HepG2 (cell line): ENCODE results near the gene KCNAB2. TPM values are rescaled to one million over a fixed set of nuclear protein-coding genes. Genes with fewer than 3 reads are reported as not detected.

Experiments
- ATAC-seq: fragments of 200-7000 bp; cut with Tn5 transposase; 3 replicates; pipeline ENCODE4 v1.9.1; 2020; ENCODE audit warnings: mild to moderate bottlenecking, moderate library complexity
- BruUV-seq: library from RNA; stranded (reverse); fragments of 400-500 nt; replicated peaks from 2 replicates; lab custom pipeline; 2021; lab: Mats Ljungman, UMichigan
- CTCF ChIA-PET: fragments of 300-600 bp; formaldehyde crosslinking; extraction: SDS; loops from one replicate; lab custom pipeline; 2021; ENCODE audit warnings: low total read pairs, inconsistent platforms, low intra/inter-chr PET ratio; lab: Yijun Ruan, JAX
- POLR2A ChIA-PET: fragments of 350-600 bp; sonication (Branson Sonifier 250); formaldehyde crosslinking; loops from one replicate; lab custom pipeline; 2020; ENCODE audit warnings: antibody characterized with exemption, inconsistent platforms; lab: Yijun Ruan, JAX
- DNase-seq: peaks from one replicate; pipeline ENCODE4 v3.0.0-alpha.2; 2015; ENCODE audit warnings: low spot score
- FAIRE-seq: peaks from 3 replicates; lab custom pipeline; 2011; peaks lifted over from hg19 to GRCh38; lab: Jason Lieb, UNC
- H2AFZ ChIP-seq: one replicate; pipeline ENCODE4 v1.6.1; 2011; ENCODE audit warnings: low read length, inconsistent platforms
- H3K27ac ChIP-seq: fragments of 300-600 bp; 3 replicates; pipeline ENCODE4 v1.8.0; 2011; ENCODE audit warnings: mixed run types, mild to moderate bottlenecking, mixed read lengths, low read length, inconsistent platforms; ENCODE audit not compliant: insufficient read depth; ENCODE audit errors: extremely low read length
- H3K27me3 ChIP-seq, 2 experiments: fragments of 200-600 bp in 1 of 2; 2 replicates in 1 of 2; 3 replicates in 1 of 2; pipeline versions ENCODE4 v1.6.0 to v1.8.0; 2011; ENCODE audit warnings: low read length in 2 of 2, mild to moderate bottlenecking in 2 of 2, moderate library complexity in 2 of 2, inconsistent platforms in 1 of 2; ENCODE audit not compliant: insufficient read depth in 2 of 2, control insufficient read depth in 1 of 2
- H3K36me3 ChIP-seq, 2 experiments: fragments of 200-600 bp in 1 of 2; replicated peaks in 1 of 2; 2 replicates in 1 of 2; 3 replicates in 1 of 2; pipeline versions ENCODE4 v1.5.1 to v1.8.0; 2011; ENCODE audit warnings: low read length in 2 of 2, inconsistent platforms in 1 of 2; ENCODE audit not compliant: insufficient read depth in 2 of 2, control insufficient read depth in 1 of 2
- H3K4me1 ChIP-seq: 2 replicates; pipeline ENCODE4 v1.5.1; 2012; ENCODE audit warnings: low read length, inconsistent platforms; ENCODE audit not compliant: insufficient read depth
- H3K4me2 ChIP-seq: 2 replicates; pipeline ENCODE4 v1.6.0; 2011; ENCODE audit warnings: low read depth, low read length, inconsistent platforms
- H3K4me3 ChIP-seq, 3 experiments: fragments of 200-600 bp in 1 of 3; sonication (generic), shearing (Covaris generic) in 1 of 3; replicated peaks in 1 of 3; 2 replicates each; pipeline ENCODE4 v1.5.1; 2011 to 2016; ENCODE audit warnings: low read length in 3 of 3, inconsistent platforms in 2 of 3, low read depth in 2 of 3, mild to moderate bottlenecking in 2 of 3, control low read depth in 1 of 3, mixed read lengths in 1 of 3; ENCODE audit not compliant: insufficient read depth in 1 of 3
- H3K79me2 ChIP-seq: one replicate; pipeline ENCODE4 v1.6.1; 2011; ENCODE audit warnings: low read length, inconsistent platforms; ENCODE audit not compliant: insufficient read depth
- H3K9ac ChIP-seq: 2 replicates; pipeline ENCODE4 v1.6.0; 2011; ENCODE audit warnings: mild to moderate bottlenecking, low read depth, low read length, inconsistent platforms; ENCODE audit not compliant: insufficient read depth
- H3K9me3 ChIP-seq: 2 replicates; pipeline ENCODE4 v1.5.1; 2012; ENCODE audit warnings: mild to moderate bottlenecking, low read length
- H4K20me1 ChIP-seq: 2 replicates; pipeline ENCODE4 v1.6.0; 2011; ENCODE audit warnings: inconsistent platforms, mild to moderate bottlenecking, low read length, moderate library complexity; ENCODE audit not compliant: insufficient read depth
- CTCF ChIP-seq: sonication (generic); formaldehyde crosslinking; IDR thresholded peaks from 2 replicates; pipeline ENCODE4 v1.5.0; 2020; ENCODE audit warnings: mild to moderate bottlenecking, missing genetic modification reagents, moderate library complexity
- GABPA ChIP-seq, 2 experiments: IDR thresholded peaks; 2 replicates each; pipeline ENCODE4 v1.6.1; 2011 to 2016; ENCODE audit warnings: low read depth in 2 of 2, low read length in 1 of 2, missing biosample characterization in 1 of 2, missing genetic modification characterization in 1 of 2
- GABPB1 ChIP-seq: IDR thresholded peaks from 2 replicates; pipeline ENCODE4 v1.6.1; 2016; ENCODE audit warnings: mild to moderate bottlenecking, missing genetic modification reagents, moderate library complexity, missing compliant biosample characterization
- MNT ChIP-seq: fragments of 450-650 bp; IDR thresholded peaks from 2 replicates; pipeline ENCODE4 v1.6.1; 2016
- SPEN ChIP-seq: sonication (generic); formaldehyde crosslinking; IDR thresholded peaks from 2 replicates; pipeline ENCODE4 v1.5.1; 2020; ENCODE audit warnings: low read depth, mild to moderate bottlenecking, missing genetic modification reagents
- WGBS: methylation state at CpG from one replicate; pipeline ENCODE4 v1.1.6; 2017; ENCODE audit warnings: low lambda C conversion rate; 5-methylcytosine and 5-hydroxymethylcytosine counted together
- in situ Hi-C: cut with HindIII; loops from 2 replicates; pipeline ENCODE4 v1.10.0; 2017; ENCODE audit warnings: low pct_unique_long_range_greater_than_20kb; ENCODE audit not compliant: extremely low pct_ligation_motif_present
- intact Hi-C: fragments of 100-400 bp; cut with micrococcal nuclease; formaldehyde crosslinking; loops from one replicate; pipeline ENCODE4 v1.10.0; 2022; ENCODE audit not compliant: unreplicated experiment
- polyA plus RNA-seq, 8 experiments: library from polyadenylated mRNA; depleted of rRNA in 3 of 8; stranded (reverse) in 7 of 8; unstranded in 1 of 8; fragments of >200 nt; fragmentation: Illumina TruSeq in 4 of 8; extraction: Trizol in 4 of 8; gene quantifications; 2 replicates each; pipeline versions ENCODE4 v1.2.1 to v1.2.3, GENCODE V29; 2011 to 2016; ENCODE audit warnings: low read depth in 4 of 8, missing spikeins in 1 of 8, mixed read lengths in 1 of 8; ENCODE audit not compliant: insufficient read depth in 1 of 8
- total RNA-seq, 5 experiments: library from RNA; depleted of rRNA; stranded (reverse); fragments of >200 nt; fragmentation: Illumina TruSeq; extraction: Trizol; gene quantifications; 2 replicates each; pipeline ENCODE4 v1.2.3, GENCODE V29; 2016; ENCODE audit warnings: low read depth in 1 of 5

The KCNAB2 gene
- total and polyA plus RNA-seq, 2 of the 13 experiments (the other 11 are each of a cell fraction or from before 2014, with no cell fraction given): 6.2 to 8.8 TPM

- ATAC-seq: peak; percentile 67
Observed at GRCh38 chr1:6105763-6106162, 60.1 kb downstream of the KCNAB2 start.

More at GRCh38 chr1:6105763-6106162, 60.1 kb downstream of the KCNAB2 start:
- Histone ChIP-seq H3K4me3 (peak overlapping the region in 1 of 3 experiments; percentile 28; a peak in 1 of 6 replicates), H3K9me3 (no peaks in the 10 kb centered on the region), H4K20me1 (no peaks in the 10 kb centered on the region), H3K27me3 (peaks cover 11 to 55% of the 10 kb centered on the region in 2 experiments; a peak in 4 of 5 replicates), H3K36me3 (no peaks in the 10 kb centered on the region), H3K4me1 (no peaks in the 10 kb centered on the region), H3K4me2 (no peak overlapping the region), H2AFZ (no peak overlapping the region), H3K79me2 (no peaks in the 10 kb centered on the region), H3K27ac (no peak overlapping the region), H3K9ac (no peak overlapping the region)
- FAIRE-seq: no peak
- no TSS peak for BruUV-seq
- intact Hi-C loops: loop anchor here (10.0 kb wide), 1 partner anchor 139 kb away; the partner anchor contains the start of gene HES3
- ChIA-PET CTCF (interaction anchor here (2.0 kb wide), 1 partner anchor 65 kb away, joined by 5 read pairs; no protein-coding TSS in a partner anchor), POLR2A (no interaction called here)
- in situ Hi-C loops: no loop called here
- WGBS: 23% methylated on average over 4 of the region's 7 CpGs
- peak; percentile 18 for DNase-seq
- TF ChIP-seq GABPA (IDR thresholded peaks at IDR 0.05; ENCODE audit: low read depth, low read length): 0 out of 2 replicates have a peak, but pooled peaks have one; percentile 22
- TF ChIP-seq GABPA (CRISPR knock-in tag; IDR thresholded peaks at IDR 0.05; ENCODE audit: low read depth): no peak
- TF ChIP-seq CTCF: peak; percentile 51
- TF ChIP-seq MNT: peak; percentile 77
- no peak for TF ChIP-seq SPEN
- peak; percentile 60 for TF ChIP-seq GABPB1 (CRISPR knock-in tag)
